Activated T-cell treated with anti-CD3 and anti-CD28 coated beads for 1 hour (primary cell): Measurements from ENCODE around the gene BMP7.

ENCODE experiments used
- DNase-seq: peaks from one replicate; pipeline ENCODE4 v3.0.0-alpha.2; 2020; ENCODE audit warnings: low read depth

Gene BMP7

DNA sequence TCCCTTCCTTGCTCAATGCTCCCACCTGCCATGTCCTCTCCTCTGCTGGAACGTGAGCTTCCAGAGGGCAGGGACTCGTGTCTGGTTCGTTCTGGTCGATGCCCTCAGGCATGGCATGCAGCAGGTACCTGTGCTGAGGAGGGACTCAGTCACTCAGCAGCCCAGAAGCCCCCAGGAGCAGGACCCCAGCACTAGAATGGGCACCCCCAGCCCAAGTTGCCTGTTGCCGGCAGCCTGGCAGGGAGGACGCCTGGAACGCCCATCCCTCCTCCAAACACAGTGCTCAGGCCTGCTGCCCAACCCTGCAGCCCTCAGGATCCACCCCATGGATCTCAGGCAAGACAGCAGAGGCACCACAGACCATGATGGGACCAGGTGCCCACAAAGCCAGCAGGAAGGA is 40.6 kb downstream of the BMP7 start:
- DNase-seq: no peak

DNA sequence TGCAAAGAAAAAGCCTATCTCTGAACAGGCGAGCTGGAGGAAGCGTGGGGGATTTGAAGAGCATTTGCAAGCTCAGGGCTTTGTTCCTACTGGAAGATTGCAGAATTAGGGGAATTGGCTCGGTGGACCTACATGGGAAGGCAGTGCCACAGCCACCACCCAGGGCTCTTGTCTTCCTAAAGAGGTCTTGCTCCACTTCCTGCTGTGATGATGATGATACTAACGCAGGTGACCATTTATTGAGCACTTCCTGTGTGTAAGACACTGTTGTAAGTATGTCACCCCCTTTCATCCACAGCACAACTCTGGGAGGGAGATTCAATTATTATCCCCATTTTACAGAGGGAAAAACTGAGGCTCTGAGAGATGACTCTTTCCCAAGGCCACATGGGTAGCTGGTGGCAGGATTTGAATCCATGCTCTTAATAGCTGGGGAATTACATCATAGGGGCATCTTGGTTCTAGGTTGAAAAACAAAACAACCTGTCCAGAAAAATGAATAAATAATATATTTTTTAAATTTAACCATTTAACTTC is 41.2 kb downstream of the BMP7 start:
- DNase-seq: no peak

DNA sequence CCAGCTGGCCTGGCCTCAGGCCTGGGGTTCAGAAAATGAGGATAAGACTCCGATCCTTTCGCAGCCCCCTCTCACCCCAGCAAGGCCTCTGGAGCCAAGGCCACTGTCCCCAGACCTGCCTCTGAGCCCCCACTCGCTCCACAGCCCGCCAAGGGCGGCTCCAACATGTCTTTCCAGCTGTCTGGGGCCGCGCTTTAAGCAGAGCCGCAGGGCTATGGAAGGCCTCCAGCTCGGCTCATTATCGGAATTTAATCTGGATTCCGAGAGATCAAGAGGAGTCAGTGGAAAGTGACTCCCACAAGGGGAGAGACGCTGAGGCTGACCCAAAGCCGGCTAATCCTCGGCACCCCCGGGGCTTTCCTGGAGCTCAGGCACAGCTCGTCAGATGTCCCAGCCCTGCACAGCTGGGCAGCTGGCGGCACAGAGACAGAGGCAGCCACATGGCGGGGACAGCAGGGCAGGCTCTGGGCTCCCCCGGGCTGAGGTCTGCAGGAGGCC is 41.8 kb downstream of the BMP7 start:
- no peak for DNase-seq

DNA sequence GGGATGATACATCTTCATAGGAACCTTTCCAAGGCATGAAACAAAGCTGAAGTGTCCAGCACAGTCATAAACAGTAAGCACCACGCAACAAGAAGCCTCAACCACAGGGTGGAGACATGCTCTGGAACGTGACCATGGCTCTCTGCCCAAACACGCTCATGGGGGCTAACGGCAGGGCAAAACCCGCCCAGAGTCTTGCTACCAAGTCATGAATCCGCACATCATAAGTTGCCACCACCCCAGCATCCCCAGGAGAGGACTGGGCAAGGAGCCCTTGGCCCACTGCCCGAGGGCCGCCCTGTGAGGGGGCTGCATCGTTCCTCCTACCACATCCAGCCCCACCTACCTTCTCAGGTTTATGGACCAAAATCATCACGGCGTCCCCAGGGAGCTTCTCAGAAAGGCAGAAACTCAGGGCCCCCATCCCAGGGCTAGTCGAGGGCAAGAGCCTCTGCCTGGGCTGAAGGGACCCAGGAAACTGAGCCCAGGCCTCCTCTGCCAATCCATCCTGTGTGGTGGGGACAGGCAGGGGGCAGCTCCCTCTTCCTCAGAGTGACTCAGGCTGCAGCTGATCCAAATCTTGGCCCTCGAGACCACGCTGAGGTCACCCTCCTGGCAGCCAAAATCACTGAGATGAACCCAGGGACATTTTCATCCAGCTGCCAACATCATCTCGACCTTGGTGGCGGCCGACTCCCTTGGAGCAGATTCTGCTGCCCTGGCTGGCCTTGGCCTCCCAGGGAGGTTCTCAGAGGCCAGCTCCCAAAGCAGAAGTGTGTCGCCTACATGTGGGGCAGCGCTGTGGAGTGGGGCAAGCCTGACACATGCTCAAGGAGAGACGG is 42.6 kb downstream of the BMP7 start:
- no peak for DNase-seq

DNA sequence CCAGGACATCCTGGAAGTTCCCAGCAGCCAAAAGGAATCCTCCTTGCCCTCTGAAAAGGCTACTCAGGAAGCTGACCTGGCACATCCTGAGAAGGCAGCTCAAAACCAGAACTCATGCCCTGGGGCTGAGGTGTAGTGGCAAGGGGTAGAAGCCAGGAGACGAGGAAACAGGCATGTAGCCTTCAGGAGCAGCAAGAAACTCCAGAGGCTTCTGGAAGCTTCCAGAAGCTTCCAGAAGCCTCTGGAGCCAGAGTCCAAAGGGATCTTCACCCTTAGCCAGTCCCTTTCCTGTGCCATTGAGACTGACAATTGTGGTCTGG is 43.9 kb downstream of the BMP7 start:
- no peak for DNase-seq

DNA sequence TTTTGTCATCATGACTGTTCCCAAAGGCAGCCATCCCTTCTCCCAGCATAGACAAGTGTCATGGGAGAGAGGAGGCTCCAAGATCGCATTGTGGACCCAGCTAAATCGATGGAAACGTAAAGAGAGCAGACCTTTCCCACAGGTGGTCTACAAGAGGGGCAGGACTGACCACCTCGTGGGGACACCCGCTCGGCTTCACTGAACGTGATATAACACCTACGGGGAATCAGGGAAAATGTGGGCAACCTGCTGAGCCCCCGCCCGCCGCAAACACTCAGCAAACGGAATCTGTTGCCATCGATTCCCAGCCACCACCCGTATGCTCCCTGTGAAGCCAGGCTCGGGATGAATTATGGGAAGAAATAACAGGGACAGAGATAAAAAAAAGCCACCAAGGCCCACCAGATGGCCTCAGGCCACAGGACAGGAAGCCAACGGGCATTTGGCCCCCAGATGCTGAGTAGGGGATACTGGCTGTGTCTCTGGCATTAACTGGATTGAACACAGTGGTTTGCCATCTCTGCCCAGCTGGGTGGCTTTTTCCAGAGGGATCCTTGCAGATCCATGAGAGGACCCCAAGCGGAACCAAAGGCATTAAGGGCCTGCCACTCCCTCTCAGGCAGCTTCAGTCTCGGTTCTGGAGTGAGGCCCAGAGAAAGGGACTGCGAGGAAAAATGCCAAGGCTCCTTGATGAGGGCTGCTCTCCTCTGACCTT is 44.4 kb downstream of the BMP7 start:
- DNase-seq: no peak

DNA sequence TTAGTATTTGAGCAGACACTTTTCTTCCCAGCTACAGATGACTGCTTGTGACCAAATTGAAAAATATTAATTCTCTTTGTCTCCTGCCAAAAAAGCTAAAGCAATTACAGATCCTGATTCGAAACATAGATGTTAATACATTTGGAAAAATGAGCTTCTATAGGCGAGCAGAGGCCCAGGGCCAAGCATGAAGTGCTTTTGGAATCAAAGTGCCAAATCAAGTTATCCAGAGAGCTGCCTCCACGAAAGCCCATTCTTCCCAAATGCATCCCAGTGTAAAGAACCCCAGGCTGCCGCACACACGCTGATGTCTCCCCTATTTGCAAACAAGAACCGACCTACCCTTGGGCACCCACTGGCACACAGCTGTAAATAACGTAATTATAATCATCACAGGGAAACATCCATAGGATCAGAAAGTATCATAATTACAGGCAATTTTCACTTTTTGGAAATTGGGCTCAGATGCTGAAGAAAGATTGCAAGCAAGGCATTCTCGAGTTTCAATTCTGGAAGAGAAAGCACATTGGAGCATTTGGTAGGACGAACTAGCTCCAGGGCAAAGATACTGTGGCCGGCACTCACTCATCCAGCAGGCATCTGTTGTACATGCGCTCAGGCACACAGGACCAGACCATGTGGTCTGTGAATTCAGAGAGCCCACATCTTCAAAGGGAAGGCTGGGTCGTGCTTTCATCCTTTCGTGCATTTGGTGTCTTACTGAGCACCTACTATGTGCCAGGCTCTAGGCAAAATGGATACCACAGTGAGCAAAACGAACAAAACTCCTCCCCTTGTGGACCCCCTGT is 45.9 kb downstream of the BMP7 start:
- DNase-seq: no peak

DNA sequence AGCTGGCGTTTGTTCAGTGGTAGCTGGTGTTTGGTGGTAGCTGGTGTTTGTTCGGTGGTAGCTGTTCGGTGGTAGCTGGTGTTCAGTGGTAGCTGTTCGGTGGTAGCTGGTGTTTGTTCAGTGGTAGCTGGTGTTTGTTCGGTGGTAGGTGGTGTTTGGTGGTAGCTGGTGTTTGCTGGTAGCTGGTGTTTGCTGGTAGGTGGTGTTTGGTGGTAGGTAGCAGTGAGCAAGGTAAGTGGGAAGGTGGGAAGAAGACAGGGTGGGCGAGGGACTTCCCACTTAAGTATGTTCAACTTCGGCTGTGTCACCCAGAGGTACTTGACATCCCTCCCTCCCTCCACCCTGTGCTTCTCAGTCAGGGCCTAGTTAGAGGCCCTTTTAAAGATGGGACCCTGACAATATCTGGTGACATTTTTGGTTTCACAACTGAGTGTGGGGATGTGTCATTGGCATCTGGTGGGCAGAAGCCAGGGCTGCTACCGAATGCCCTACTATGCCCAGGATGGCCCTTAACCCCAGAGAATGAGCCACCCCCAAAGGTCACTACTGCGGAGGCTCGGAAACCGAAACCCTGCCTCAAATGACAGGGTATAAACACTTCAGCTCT is 47.3 kb downstream of the BMP7 start:
- no peak for DNase-seq

DNA sequence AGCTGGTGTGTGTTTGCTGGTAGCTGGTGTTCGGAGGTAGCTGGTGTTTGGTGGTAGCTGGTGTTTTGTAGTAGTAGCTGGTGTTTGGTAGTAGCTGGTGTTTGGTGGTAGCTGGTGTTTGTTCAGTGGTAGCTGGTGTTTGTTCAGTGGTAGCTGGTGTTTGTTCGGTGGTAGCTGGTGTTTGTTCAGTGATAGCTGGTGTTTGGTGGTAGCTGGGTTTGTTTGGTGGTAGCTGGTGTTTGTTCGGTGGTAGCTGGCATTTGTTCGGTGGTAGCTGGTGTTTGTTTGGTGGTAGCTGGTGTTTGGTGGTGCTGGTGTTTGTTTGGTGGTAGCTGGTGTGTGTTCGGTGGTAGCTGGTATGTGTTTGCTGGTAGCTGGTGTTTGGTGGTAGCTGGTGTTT is 48.0 kb downstream of the BMP7 start:
- no peak for DNase-seq

DNA sequence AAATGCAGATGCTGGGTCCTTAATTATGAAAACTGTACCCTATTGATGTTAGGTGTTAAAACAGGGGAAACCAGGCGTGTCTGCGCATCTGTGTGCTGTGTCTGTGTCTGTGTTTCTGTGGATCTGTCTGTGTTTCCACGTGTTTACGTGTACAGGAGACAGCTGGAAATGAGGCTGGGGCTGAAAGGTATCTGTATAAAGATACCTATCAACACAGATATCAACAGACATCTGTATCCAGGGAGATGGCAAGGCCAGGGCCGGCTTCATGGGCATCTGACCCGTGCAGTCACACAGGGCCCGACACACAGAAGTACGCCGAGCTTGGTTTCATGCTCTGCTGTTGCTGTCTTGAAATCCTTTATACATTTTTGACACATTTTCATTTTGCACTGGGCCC is 48.6 kb downstream of the BMP7 start:
- no peak for DNase-seq

DNA sequence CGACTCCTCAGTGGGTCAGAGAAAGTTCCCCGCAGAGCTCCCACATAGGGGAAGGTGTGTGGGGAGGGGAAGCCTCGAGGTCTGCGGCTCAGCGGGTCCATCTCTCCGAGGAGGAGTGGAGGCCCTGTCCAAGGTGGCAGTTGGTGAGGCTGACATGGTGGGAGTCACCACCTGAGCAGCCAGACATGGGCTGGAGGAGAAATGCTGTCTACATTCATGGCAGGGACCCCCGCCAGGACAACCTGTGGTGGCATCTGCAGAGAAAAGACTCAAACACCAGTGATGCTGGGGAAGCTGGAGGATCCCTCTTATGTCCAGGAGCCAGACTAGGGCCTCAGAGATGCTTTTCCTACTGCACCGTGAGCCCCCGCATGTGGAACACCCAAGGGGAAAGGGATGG is 49.8 kb downstream of the BMP7 start:
- DNase-seq: no peak

DNA sequence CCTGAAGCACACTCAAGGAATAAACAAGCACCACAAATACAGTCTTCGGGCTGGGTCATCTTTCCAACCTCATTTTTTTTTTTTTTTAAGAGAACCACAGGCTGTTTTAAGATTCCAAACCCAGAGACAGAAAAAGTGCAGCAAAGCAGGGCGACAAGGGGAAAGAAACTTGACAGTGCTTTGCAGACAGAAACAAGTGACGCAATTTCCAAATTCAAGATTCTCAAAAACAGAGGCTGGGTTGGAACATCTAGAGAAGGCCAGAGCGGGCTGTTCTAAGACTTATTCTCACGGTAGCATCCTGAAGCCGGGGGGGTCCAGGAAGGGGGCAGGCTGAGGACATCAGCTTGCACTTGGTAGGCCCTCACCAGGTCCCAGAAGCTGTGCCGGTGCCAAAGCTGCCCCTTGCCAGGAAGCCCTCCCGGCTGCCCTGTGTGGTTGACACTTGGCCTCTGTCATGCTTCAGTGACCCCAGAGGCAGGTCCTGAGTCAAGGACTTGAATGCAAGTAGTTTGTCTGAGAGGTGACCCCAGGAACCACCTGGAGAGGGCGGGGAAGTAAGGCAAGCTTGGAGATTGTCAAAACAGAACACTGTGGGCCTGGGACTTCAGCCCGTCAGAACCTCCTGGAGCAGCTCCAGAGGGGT is 50.5 kb downstream of the BMP7 start:
- no peak for DNase-seq

DNA sequence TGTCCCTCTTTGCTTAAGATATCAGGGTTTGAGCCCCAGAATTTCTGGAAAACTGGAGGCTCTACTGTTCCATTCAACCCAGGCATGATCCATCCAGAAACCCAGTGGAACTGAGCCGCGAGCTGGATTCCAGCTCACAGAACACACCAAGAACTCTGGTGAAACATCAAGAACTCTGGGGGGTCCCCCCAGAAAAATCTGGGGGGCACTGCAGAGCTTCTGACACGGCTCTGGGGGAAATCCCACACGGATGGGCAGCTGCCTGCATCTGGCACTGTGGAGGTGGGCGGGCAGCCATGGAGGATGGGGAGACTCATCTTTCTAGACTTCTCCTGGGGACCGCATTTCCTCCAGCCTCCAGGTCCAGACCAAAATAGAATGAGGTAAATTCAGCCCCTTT is 51.0 kb downstream of the BMP7 start:
- DNase-seq: no peak

DNA sequence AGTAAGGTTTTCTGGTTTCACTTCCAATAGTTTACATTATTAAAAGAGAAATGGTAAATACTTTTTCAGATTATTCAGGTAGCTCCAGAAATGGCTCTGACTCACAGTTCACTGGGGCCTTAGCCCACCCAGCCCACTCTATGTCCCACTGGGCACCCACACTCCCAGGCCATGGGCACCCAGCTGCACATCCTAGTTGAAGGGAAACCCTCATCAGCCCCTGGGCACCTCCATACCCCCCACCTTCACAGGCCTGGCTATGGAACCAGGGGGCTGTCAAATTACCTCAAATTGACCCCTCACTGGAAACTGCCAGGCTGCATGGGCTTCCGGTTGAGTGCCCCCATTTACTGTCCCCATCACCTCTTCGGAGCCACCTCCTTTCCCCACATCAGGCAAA is 51.5 kb downstream of the BMP7 start:
- no peak for DNase-seq

DNA sequence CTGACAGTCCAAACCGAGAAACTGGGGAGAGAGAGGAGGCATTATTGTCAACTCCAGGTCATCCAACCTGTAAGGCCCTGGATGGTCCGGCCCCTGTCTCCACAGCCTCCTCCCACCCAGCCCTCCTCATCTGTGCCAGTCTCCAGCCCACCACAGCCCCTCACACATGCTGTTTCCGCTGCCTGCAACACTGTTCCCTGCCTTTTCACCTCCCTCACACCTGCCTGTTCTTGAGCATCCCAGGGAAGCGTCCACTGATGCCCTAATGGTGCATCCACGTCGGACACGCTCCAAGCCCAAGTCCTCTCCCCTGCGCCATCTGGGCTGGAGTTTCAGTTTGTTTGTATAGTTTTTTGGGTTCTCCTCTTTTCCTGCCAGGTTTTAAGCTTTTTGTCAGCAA is 52.0 kb downstream of the BMP7 start:
- DNase-seq: no peak

DNA sequence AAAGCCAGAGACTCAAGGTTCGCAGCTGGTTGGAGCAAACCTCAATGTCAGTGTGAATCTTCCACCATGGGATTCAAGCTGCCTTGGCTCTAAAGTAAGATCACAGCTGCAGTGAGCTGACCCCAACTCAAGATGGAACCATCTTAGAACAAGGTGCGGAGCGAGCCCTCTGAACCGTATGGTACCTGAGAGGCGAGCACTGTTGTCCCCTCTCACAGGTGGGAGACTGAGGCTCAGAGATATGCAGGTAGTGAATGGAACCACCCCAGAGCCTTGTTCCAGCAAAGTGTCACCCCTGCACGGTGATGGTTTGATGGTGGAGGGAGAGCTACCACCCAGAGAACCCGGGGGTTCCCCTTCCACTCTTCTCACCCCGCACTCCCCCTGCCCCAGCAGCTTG is 52.5 kb downstream of the BMP7 start:
- no peak for DNase-seq

DNA sequence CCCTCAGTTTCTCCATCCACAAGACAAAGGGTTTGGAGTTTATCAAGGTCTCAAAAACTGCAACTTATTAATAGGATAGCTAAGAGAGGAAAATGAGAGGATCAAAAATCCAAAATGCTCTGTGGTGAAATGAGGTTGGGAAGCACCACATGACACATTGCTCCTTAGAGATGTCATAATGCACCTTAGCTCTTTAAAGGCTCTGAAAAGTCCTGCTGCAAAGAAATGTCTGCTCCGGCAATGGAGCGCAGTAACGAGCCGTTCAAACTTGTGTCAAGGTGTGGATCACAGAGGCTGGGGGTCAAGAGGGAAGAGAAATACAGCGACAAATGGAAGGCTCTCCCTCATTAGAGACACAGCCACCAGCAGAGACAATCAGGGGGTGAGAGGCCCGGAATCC is 53.1 kb downstream of the BMP7 start:
- no peak for DNase-seq

DNA sequence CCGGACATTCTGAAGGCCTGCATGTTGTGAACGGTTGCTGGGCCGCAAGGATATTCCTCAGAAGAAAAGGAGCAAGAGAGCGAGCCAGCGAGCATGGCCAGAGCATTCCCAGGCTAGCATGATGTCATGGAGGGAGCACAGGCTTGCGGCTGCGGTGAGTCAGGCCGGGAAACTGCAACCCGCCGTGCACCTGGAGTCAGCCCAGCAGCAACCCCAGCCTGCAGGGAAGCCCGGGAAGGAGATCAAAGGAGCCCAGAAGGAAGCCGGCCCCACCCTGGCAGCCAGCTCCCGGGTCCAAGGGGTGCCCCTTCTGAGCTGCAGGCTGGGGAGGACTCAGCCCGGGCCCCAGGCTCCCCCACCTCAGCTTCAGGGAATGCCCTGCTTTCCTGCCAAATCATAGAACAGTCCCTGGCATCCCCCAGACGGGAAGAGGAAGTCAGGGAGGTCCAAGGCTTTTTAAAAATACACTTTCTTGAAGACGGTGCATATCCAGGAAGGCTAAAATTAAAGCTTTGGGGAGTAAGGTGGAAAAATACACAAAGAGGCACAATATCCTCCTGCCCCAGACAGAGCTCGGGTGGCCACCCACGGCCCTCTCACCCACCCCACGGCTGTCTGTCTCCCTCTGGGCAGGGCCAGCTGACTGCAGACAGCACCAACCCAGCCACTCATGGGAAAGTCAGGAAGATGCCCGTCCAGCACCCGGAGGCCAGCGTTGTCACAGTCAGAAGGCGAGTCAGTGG is 53.7 kb downstream of the BMP7 start:
- no peak for DNase-seq

DNA sequence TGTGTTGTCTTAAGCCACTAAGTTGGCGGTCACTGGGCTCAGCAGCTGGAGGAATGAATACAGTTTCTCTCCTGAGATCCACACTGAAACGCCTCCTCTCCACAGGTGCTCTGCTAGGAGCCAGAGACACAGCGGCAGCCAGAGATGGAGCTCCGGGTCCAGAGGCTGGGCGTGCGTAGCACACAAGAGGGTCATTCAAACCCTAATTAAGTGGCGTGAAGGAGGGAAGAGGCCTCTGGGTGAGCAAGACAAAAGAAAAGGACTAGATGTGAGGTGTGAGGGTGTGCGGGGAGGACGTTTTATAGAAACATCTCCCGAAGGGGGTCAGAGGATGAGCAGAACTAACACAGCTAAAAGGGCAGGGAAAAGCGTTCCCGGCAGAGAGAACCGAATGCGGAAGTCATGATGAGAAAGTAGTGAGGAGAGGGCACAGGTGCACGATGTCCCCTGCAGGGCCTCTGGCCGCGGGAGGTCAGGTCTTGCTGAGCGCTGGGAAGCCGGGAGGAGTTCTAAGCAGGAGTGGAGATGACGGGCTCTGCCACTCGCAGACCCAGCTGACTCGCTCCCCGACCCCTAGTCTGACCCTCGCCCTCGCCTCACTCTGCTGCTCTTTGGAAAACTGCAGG is 54.4 kb downstream of the BMP7 start:
- no peak for DNase-seq

DNA sequence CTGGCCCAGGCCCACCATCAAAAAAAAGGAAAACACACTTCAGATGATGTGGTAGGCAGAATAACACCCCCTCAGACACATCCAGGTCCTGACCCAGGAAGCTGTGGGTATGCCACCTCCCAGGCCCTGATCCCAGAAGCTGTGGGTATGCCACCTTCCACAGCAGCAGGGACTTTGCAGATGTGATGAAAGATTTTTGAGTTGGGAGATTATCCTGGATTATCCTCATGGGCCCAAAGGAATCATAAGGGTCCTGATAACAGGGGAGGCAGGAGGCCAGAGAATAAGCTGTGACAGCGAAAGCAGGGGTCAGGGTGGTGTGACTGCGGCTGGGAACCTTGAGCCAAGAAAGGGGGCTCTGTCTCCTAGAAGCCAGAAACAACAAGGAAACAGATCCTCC is 55.0 kb downstream of the BMP7 start:
- DNase-seq: no peak

DNA sequence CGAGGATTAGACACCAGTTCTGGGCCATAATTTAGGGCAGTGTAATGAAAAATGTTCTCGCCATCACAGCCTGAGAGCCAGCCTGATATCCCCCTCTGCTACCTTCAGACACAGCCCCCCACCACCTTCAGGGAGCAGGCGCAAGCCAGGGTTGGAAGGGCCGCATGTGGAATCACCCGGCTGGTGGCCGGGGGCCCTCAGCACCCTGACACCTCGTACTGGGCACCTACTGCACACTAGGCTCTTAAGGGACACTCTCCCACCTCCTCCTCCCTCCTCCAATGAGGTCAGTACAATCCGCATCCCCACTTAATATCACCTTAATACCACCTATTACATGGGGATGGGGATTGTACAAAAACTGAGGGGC is 55.5 kb downstream of the BMP7 start:
- DNase-seq: no peak
